HG03039 (cell line): ENCODE results near the gene NTF3.
"Not testable (repeated sequence)": the region's sequence is repeated elsewhere in the genome, so short reads cannot be mapped to it uniquely, and the experiment has no call there.

Source experiments
- ATAC-seq: cut with Tn5 transposase; IDR thresholded peaks from one replicate; pipeline ENCODE4 v1.9.1; 2021; ENCODE audit warnings: mild to moderate bottlenecking, moderate library complexity; ENCODE audit not compliant: unreplicated experiment

The NTF3 gene

GRCh38 chr12:5524769-5525436 lies 93.0 kb downstream of the NTF3 start:
- no peak for ATAC-seq

GRCh38 chr12:5525783-5526367 lies 94.0 kb downstream of the NTF3 start:
- ATAC-seq: no peak

DNA sequence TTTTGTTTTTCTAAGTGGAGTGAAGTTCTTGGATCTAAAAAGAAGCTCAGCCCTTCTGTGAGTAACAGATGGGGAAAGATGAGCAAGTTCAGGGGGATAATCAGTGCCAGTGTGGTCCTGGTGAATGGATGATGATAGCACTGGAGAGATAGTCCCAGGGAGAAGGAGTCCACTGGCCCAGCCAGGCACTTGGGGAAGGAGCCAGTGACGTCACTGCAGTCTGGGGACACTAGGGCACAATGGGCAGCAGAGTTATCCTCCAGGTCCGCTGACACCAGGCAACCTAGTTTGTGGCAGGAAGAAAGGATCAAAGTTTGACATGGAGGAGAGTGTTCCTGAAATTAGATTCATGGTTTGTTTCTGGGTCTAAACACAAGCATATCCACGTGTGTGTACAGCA lies 101.5 kb downstream of the NTF3 start:
- no peak for ATAC-seq

DNA sequence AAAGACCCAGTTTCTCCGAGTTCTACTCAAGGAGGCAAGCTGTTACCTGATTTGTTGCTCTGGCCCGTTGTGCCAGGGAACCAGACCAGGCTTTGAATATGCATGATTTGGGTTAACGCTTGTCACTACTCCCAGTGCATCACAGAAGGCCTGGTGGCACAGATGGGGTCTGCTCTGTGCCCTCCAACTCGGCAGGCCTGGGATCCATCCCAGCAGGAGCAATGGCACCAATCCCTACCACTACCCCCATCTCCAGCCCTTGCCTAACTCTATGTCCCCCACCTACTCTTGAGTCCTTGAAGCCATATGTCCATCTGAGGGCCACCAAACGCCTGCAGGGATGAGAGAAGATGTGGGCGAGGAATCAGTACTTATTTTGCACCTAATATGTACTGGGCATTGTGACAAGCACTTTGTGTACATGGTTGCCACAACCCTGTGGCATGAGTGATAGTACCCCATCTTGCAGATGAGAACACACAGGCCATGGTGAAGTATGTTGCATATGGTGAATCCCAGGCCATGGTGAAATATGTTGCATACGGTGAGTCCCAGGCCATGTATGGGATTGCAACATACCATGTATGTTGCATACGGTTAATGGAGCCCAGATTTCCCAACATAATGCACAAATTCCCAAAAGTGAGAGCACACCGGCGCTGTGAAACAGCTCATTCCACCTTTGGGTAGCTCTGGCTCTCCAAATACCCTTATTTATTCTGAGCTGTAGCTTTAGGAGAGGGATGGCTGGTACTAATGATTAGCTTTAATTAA lies 102.7 kb downstream of the NTF3 start:
- no peak for ATAC-seq

GRCh38 chr12:5535541-5535940 lies 103.6 kb downstream of the NTF3 start:
- ATAC-seq: no peak

- not testable (repeated sequence) for ATAC-seq
Observed at GRCh38 chr12:5537026-5537615, 105.2 kb downstream of the NTF3 start.

- no peak for ATAC-seq
Observed at GRCh38 chr12:5537771-5538170, 105.9 kb downstream of the NTF3 start.
